Neural progenitor cell (in vitro differentiated cells): ENCODE data around the gene CALB2. TPM values are rescaled to one million over a fixed set of nuclear protein-coding genes. Genes with fewer than 3 reads are reported as not detected.

Source experiments
- DNase-seq: peaks from one replicate; pipeline ENCODE4 v3.0.0-alpha.2; 2016; ENCODE audit warnings: low spot score
- H2AFZ ChIP-seq: fragments of 200-600 bp; sonication (generic); replicated peaks from 2 replicates; pipeline ENCODE4 v1.6.1; 2016; ENCODE audit warnings: antibody characterized with exemption
- H3F3A ChIP-seq: fragments of 200-600 bp; sonication (generic); 2 replicates; pipeline ENCODE4 v1.6.1; 2016; ENCODE audit warnings: antibody characterized with exemption, low read depth
- H3K27ac ChIP-seq: fragments of 200-600 bp; sonication (generic); 2 replicates; pipeline ENCODE4 v1.5.1; 2016; ENCODE audit warnings: mild to moderate bottlenecking
- H3K27me3 ChIP-seq: fragments of 200-600 bp; sonication (generic); 2 replicates; pipeline ENCODE4 v1.6.1; 2016; ENCODE audit warnings: mild to moderate bottlenecking, moderate library complexity
- H3K36me3 ChIP-seq: fragments of 200-600 bp; sonication (generic); 2 replicates; pipeline ENCODE4 v1.5.1; 2016
- H3K4me1 ChIP-seq: fragments of 200-600 bp; sonication (generic); 2 replicates; pipeline ENCODE4 v1.6.1; 2016; ENCODE audit warnings: mixed run types
- H3K4me2 ChIP-seq: fragments of 200-600 bp; sonication (generic); 2 replicates; pipeline ENCODE4 v1.6.1; 2016
- H3K4me3 ChIP-seq: fragments of 200-600 bp; sonication (generic); 2 replicates; pipeline ENCODE4 v1.5.1; 2016
- H3K79me2 ChIP-seq: fragments of 200-600 bp; sonication (generic); 2 replicates; pipeline ENCODE4 v1.6.1; 2016; ENCODE audit warnings: low read depth
- H3K9ac ChIP-seq: fragments of 200-600 bp; sonication (generic); 2 replicates; pipeline ENCODE4 v1.6.1; 2016
- H3K9me3 ChIP-seq: fragments of 200-600 bp; sonication (generic); 2 replicates; pipeline ENCODE4 v1.5.1; 2016; ENCODE audit warnings: low read depth
- H4K20me1 ChIP-seq: fragments of 200-600 bp; sonication (generic); 2 replicates; pipeline ENCODE4 v1.6.1; 2016; ENCODE audit warnings: low read depth
- H3K27ac Mint-ChIP-seq: 3 replicates; pipeline ENCODE4 v1.8.0; 2021; ENCODE audit warnings: mixed read lengths
- H3K27me3 Mint-ChIP-seq: 2 replicates; pipeline ENCODE4 v1.8.0; 2022; ENCODE audit warnings: low read depth, mild to moderate bottlenecking, inconsistent platforms, moderate library complexity, mixed read lengths; ENCODE audit not compliant: insufficient read depth
- H3K36me3 Mint-ChIP-seq: 3 replicates; pipeline ENCODE4 v1.8.0; 2021; ENCODE audit warnings: mixed read lengths
- H3K4me1 Mint-ChIP-seq: 3 replicates; pipeline ENCODE4 v1.8.0; 2021; ENCODE audit warnings: mixed read lengths
- H3K4me3 Mint-ChIP-seq: 3 replicates; pipeline ENCODE4 v1.8.0; 2021; ENCODE audit warnings: mild to moderate bottlenecking, moderate library complexity, mixed read lengths
- H3K9me3 Mint-ChIP-seq: 3 replicates; pipeline ENCODE4 v1.8.0; 2020; ENCODE audit warnings: mixed read lengths
- CTCF ChIP-seq: fragments of 200-600 bp; sonication (generic); IDR thresholded peaks from 2 replicates; pipeline ENCODE4 v1.5.1; 2017; ENCODE audit warnings: antibody characterized with exemption, mild to moderate bottlenecking
- EZH2 ChIP-seq: fragments of 200-600 bp; sonication (generic); IDR thresholded peaks from 2 replicates; pipeline ENCODE4 v1.6.1; 2017; ENCODE audit warnings: antibody characterized with exemption, mild to moderate bottlenecking, moderate library complexity
- EZH2phosphoT487 ChIP-seq: fragments of 200-600 bp; sonication (generic); IDR thresholded peaks from 2 replicates; pipeline ENCODE4 v1.6.1; 2017; ENCODE audit warnings: antibody characterized with exemption
- total RNA-seq: library from RNA; depleted of rRNA; stranded (reverse); fragments of >200 nt; gene quantifications from 2 replicates; pipeline ENCODE4 v1.2.3, GENCODE V29; 2015; ENCODE audit warnings: low replicate concordance

The CALB2 gene
- total RNA-seq, 1 donor from 2014 or later: not detected

GRCh38 chr16:71369494-71369893 lies 11.0 kb downstream of the CALB2 start:
- H3K27ac ChIP-seq: no peak overlapping the region
- H3K9ac ChIP-seq: no peak overlapping the region
- H3F3A ChIP-seq: no peaks in the 10 kb centered on the region
- H3K4me3 ChIP-seq: no peak overlapping the region
- no peak overlapping the region for H3K4me2 ChIP-seq
- Mint-ChIP-seq H3K27me3 (peaks cover 6% of the 10 kb centered on the region), H3K4me1 (peaks cover 3% of the 10 kb centered on the region), H3K27ac (no peak overlapping the region), H3K4me3 (no peak overlapping the region), H3K36me3 (no peaks in the 10 kb centered on the region), H3K9me3 (no peaks in the 10 kb centered on the region)
- H3K4me1 ChIP-seq: no peaks in the 10 kb centered on the region
- no peaks in the 10 kb centered on the region for H4K20me1 ChIP-seq
- DNase-seq: no peak
- H3K36me3 ChIP-seq: no peaks in the 10 kb centered on the region
- H2AFZ ChIP-seq: no peak overlapping the region
- no peaks in the 10 kb centered on the region for H3K79me2 ChIP-seq
- H3K9me3 ChIP-seq: no peaks in the 10 kb centered on the region
- no peaks in the 10 kb centered on the region for H3K27me3 ChIP-seq
- no peak for TF ChIP-seq EZH2
- TF ChIP-seq EZH2phosphoT487: no peak
- no peak for TF ChIP-seq CTCF

DNA sequence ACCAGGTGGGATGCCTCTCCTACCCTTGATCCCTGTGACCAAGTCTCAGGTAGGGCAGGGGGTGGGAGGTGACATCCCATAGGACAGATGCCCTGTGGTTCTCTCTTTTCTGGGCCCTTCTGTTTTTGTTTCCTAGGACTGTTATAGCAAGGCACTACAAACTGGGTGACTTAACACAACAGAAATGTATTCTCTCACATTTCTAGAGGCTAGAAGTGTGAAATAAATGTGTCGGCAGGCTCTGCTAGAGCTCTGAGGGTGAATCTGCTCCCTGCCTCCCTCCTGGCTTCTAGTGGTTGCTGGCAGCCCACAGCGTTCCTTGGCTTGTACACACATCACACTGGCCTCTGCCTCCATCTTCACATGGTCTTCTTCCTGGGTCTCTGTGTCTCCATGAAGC lies 12.7 kb downstream of the CALB2 start:
- Histone ChIP-seq H3K36me3 (no peaks in the 10 kb centered on the region), H4K20me1 (no peaks in the 10 kb centered on the region), H3K4me1 (no peaks in the 10 kb centered on the region), H3K9me3 (no peaks in the 10 kb centered on the region), H3K4me3 (no peak overlapping the region), H3K4me2 (no peak overlapping the region), H3F3A (no peaks in the 10 kb centered on the region), H2AFZ (no peak overlapping the region), H3K9ac (no peak overlapping the region), H3K27ac (no peak overlapping the region), H3K79me2 (no peaks in the 10 kb centered on the region), H3K27me3 (no peaks in the 10 kb centered on the region)
- Mint-ChIP-seq H3K27me3 (peaks cover 9% of the 10 kb centered on the region), H3K4me3 (no peak overlapping the region), H3K9me3 (no peaks in the 10 kb centered on the region), H3K4me1 (peaks cover 3% of the 10 kb centered on the region), H3K27ac (no peak overlapping the region), H3K36me3 (no peaks in the 10 kb centered on the region)
- DNase-seq: no peak
- TF ChIP-seq CTCF: no peak
- TF ChIP-seq EZH2phosphoT487: no peak
- no peak for TF ChIP-seq EZH2

GRCh38 chr16:71373073-71373472 lies 14.6 kb downstream of the CALB2 start:
- no peak for TF ChIP-seq EZH2phosphoT487
- TF ChIP-seq EZH2: no peak
- TF ChIP-seq CTCF: no peak
- no peaks in the 10 kb centered on the region for H3K79me2 ChIP-seq
- no peak overlapping the region for H3K27ac Mint-ChIP-seq

More at GRCh38 chr16:71373073-71373472, 14.6 kb downstream of the CALB2 start:
- H3K9me3 Mint-ChIP-seq: no peaks in the 10 kb centered on the region
- peaks cover 6% of the 10 kb centered on the region for H3K4me1 Mint-ChIP-seq
- H3K27me3 Mint-ChIP-seq: peaks cover 12% of the 10 kb centered on the region
- no peaks in the 10 kb centered on the region for H3F3A ChIP-seq
- H4K20me1 ChIP-seq: no peaks in the 10 kb centered on the region
- no peaks in the 10 kb centered on the region for H3K4me1 ChIP-seq
- H2AFZ ChIP-seq: no peak overlapping the region
- H3K9ac ChIP-seq: no peak overlapping the region
- H3K36me3 ChIP-seq: no peaks in the 10 kb centered on the region
- no peaks in the 10 kb centered on the region for H3K9me3 ChIP-seq
- no peaks in the 10 kb centered on the region for H3K27me3 ChIP-seq
- no peak overlapping the region for H3K4me2 ChIP-seq
- H3K36me3 Mint-ChIP-seq: no peaks in the 10 kb centered on the region
- H3K4me3 ChIP-seq: no peak overlapping the region
- H3K4me3 Mint-ChIP-seq: no peak overlapping the region
- no peak overlapping the region for H3K27ac ChIP-seq
- DNase-seq: no peak
